ENCODE results near the gene TTLL12.

- TF ChIP-seq CTCF (IDR thresholded peaks at IDR 0.05) (no peak), ZFX (IDR thresholded peaks at IDR 0.05; ENCODE audit: borderline replicate concordance) (no peak)
Observed at GRCh38 chr22:43158778-43159483, 28.0 kb downstream of the TTLL12 start.

Data from 22Rv1 (cell line).